ENCODE results near the gene SLC12A2.

DNA sequence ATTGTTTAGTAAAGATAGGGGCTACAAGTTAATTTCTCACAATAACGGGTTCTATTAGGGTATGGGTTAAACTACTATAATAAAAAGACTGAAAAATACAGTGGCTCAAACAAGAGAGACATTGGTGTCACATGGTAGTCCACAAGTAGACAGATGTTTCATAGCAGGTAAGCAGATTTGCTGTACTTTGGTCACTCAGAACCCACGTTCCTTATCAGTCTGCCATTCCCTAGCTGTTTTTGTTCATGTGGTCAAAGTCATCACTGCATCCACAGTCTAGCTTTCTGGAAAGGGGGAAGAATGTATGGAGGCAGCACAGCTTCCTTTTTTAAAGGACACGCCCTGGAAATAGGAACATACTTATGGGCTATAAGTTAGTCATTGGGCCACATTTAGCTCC, 73.0 kb downstream of the SLC12A2 start:
- TF ChIP-seq, protein P1, sequence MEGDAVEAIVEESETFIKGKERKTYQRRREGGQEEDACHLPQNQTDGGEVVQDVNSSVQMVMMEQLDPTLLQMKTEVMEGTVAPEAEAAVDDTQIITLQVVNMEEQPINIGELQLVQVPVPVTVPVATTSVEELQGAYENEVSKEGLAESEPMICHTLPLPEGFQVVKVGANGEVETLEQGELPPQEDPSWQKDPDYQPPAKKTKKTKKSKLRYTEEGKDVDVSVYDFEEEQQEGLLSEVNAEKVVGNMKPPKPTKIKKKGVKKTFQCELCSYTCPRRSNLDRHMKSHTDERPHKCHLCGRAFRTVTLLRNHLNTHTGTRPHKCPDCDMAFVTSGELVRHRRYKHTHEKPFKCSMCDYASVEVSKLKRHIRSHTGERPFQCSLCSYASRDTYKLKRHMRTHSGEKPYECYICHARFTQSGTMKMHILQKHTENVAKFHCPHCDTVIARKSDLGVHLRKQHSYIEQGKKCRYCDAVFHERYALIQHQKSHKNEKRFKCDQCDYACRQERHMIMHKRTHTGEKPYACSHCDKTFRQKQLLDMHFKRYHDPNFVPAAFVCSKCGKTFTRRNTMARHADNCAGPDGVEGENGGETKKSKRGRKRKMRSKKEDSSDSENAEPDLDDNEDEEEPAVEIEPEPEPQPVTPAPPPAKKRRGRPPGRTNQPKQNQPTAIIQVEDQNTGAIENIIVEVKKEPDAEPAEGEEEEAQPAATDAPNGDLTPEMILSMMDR (IDR thresholded peaks at IDR 0.05; ENCODE audit: borderline replicate concordance, extremely low read depth, low read length, poor library complexity, severe bottlenecking), result no peak
- TF ChIP-seq EZH2 (IDR thresholded peaks at IDR 0.05; ENCODE audit: borderline replicate concordance, low read depth, low read length, severe bottlenecking), result no peak
